Neuronal stem cell (in vitro differentiated cells): Measurements from ENCODE around the gene SH2D7.

ENCODE experiments used
- DNase-seq: peaks from one replicate; pipeline ENCODE4 v3.0.0-alpha.2; 2013; ENCODE audit warnings: low spot score
- H2AFZ ChIP-seq: one replicate; pipeline ENCODE4 v1.6.1; 2013; ENCODE audit warnings: mild to moderate bottlenecking, low read length, inconsistent platforms
- H2AK5ac ChIP-seq: 2 replicates; pipeline ENCODE4 v1.6.1; 2013; ENCODE audit warnings: low read depth, mild to moderate bottlenecking, inconsistent platforms, low read length, moderate library complexity, mixed read lengths
- H2BK120ac ChIP-seq: 2 replicates; pipeline ENCODE4 v1.6.1; 2013; ENCODE audit warnings: low read depth, mild to moderate bottlenecking, inconsistent platforms, low read length, moderate library complexity, mixed read lengths
- H2BK12ac ChIP-seq: one replicate; pipeline ENCODE4 v1.6.1; 2013; ENCODE audit warnings: low read length, inconsistent platforms
- H2BK15ac ChIP-seq: 2 replicates; pipeline ENCODE4 v1.6.1; 2013; ENCODE audit warnings: mild to moderate bottlenecking, low read length, inconsistent platforms, mixed read lengths
- H2BK5ac ChIP-seq: one replicate; pipeline ENCODE4 v1.6.1; 2013; ENCODE audit warnings: inconsistent platforms, mild to moderate bottlenecking, low read length, moderate library complexity
- H3K14ac ChIP-seq: one replicate; pipeline ENCODE4 v1.6.1; 2013; ENCODE audit warnings: low read length, inconsistent platforms
- H3K18ac ChIP-seq: 2 replicates; pipeline ENCODE4 v1.6.1; 2013; ENCODE audit warnings: low read length, inconsistent platforms
- H3K23ac ChIP-seq: 2 replicates; pipeline ENCODE4 v1.6.1; 2013; ENCODE audit warnings: low read depth, mild to moderate bottlenecking, mixed read lengths, low read length, inconsistent platforms; ENCODE audit not compliant: poor library complexity
- H3K27ac ChIP-seq: replicated peaks from 3 replicates; pipeline ENCODE4 v1.5.1; 2013; ENCODE audit warnings: low read length, inconsistent platforms
- H3K27me3 ChIP-seq, 3 experiments: 2 replicates each; pipeline ENCODE4 v1.6.1; 2013; ENCODE audit warnings: low read length in 3 of 3, mild to moderate bottlenecking in 2 of 3, inconsistent platforms in 1 of 3, low read depth in 1 of 3, mixed read lengths in 1 of 3, moderate library complexity in 1 of 3; ENCODE audit not compliant: control insufficient read depth in 3 of 3, insufficient read depth in 3 of 3
- H3K36me3 ChIP-seq, 2 donors: replicated peaks in 1 of 2; 2 replicates each; pipeline ENCODE4 v1.6.1; 2013; ENCODE audit warnings: low read length in 2 of 2; ENCODE audit not compliant: control insufficient read depth in 2 of 2, insufficient read depth in 2 of 2
- H3K4ac ChIP-seq: 2 replicates; pipeline ENCODE4 v1.6.1; 2013; ENCODE audit warnings: inconsistent platforms, mild to moderate bottlenecking, low read length, moderate library complexity
- H3K4me1 ChIP-seq, 2 donors: 1 replicate in 1 of 2; 2 replicates in 1 of 2; pipeline ENCODE4 v1.6.1; 2013; ENCODE audit warnings: low read length in 2 of 2, low read depth in 1 of 2; ENCODE audit not compliant: control insufficient read depth in 2 of 2, insufficient read depth in 1 of 2
- H3K4me2 ChIP-seq: one replicate; pipeline ENCODE4 v1.6.1; 2013; ENCODE audit warnings: mild to moderate bottlenecking, low read length, inconsistent platforms; ENCODE audit not compliant: insufficient read depth, poor library complexity, severe bottlenecking
- H3K4me3 ChIP-seq, 2 donors: 2 replicates each; pipeline ENCODE4 v1.5.1; 2013; ENCODE audit warnings: low read length in 2 of 2, mild to moderate bottlenecking in 2 of 2, inconsistent platforms in 1 of 2, moderate library complexity in 1 of 2
- H3K79me1 ChIP-seq: one replicate; pipeline ENCODE4 v1.6.1; 2013; ENCODE audit warnings: low read depth, mild to moderate bottlenecking, inconsistent platforms, low read length, moderate library complexity
- H3K9ac ChIP-seq: one replicate; pipeline ENCODE4 v1.6.1; 2013; ENCODE audit warnings: mild to moderate bottlenecking, low read depth, low read length, inconsistent platforms; ENCODE audit not compliant: poor library complexity
- H3K9me3 ChIP-seq, 2 donors: replicated peaks in 1 of 2; 2 replicates each; pipeline versions ENCODE3 to v1.6.1; 2013; ENCODE audit warnings: low read length in 2 of 2, mild to moderate bottlenecking in 2 of 2, inconsistent platforms in 1 of 2, low read depth in 1 of 2, mixed read lengths in 1 of 2, moderate library complexity in 1 of 2; ENCODE audit not compliant: control insufficient read depth in 2 of 2, insufficient read depth in 1 of 2
- H4K8ac ChIP-seq: one replicate; pipeline ENCODE4 v1.6.1; 2013; ENCODE audit warnings: low read depth, mild to moderate bottlenecking, inconsistent platforms, low read length, moderate library complexity
- H4K91ac ChIP-seq: one replicate; pipeline ENCODE4 v1.6.1; 2013; ENCODE audit warnings: low read length, low read depth, mild to moderate bottlenecking, inconsistent platforms; ENCODE audit not compliant: poor library complexity
- WGBS, 2 donors: extraction: QIAGEN DNeasy Blood & Tissue Kit; methylation state at CpG; one replicate each; pipeline ENCODE4 v1.1.7; 2013; ENCODE audit warnings: missing lambda C conversion rate in 2 of 2, mixed read lengths in 1 of 2; ENCODE audit not compliant: insufficient read length in 2 of 2, insufficient replicate concordance in 1 of 2; ENCODE audit errors: extremely low coverage in 2 of 2; 5-methylcytosine and 5-hydroxymethylcytosine counted together

The SH2D7 gene

DNA sequence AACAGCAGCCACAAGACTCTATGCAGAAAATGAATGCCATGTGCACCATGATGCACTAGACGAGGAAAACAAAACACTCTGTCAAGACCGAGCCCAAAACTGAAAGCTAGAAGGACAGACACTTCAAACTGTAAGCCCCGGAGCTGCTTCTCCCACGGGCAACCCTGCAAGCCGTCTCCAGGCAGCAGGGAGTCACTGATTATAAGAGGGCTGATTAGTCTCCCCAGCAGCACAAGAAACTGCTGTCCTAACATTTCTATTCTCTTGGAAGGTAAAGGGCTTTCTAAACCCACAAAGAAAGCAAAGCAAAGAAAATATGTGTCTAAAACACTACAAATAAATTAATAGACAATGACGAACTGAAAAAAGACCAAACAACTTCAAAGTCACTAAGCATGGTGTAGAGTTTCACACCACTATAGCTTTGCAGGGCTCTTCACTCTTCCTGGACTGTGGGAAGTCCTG is 30.4 kb upstream of the SH2D7 start:
- Histone ChIP-seq H2BK120ac (no peak overlapping the region), H2AK5ac (no peak overlapping the region), H2AFZ (peak overlapping the region; percentile 67), H4K8ac (no peak overlapping the region), H3K23ac (no peak overlapping the region), H3K4me2 (no peak overlapping the region), H3K27me3 (no peaks in the 10 kb centered on the region), H3K36me3 (no peaks in the 10 kb centered on the region), H3K4ac (no peak overlapping the region), H3K18ac (no peak overlapping the region), H3K27ac (no peak overlapping the region), H3K4me1 (peaks cover 2 to 12% of the 10 kb centered on the region in 2 donors), H4K91ac (no peak overlapping the region), H3K4me3 (no peak overlapping the region), H2BK15ac (no peak overlapping the region), H3K9me3 (no peaks in the 10 kb centered on the region), H3K79me1 (no peaks in the 10 kb centered on the region), H3K14ac (no peak overlapping the region), H2BK5ac (no peak overlapping the region), H2BK12ac (no peak overlapping the region), H3K9ac (no peak overlapping the region)
- no peak for DNase-seq
- WGBS, 2 donors, result no CpG with 5 or more reads among the region's 6 CpGs

DNA sequence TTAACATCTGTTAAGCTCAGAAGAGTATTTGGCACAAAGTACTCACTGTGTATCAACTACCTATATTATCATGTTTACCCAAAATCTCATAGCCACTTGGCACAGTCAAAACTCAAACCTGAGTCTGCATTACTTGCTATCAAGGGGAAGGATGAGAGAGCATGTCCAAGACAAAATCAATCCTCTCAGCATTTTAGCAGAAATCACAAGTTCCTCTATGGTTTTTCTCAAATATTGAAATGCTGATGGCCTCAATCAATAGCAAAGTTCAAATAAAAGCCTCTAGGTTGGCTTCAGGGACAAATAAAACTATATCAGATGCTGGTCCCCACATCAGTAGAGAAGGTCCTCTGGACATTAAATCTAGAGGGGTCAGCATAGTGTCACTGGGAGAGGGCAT is 29.1 kb upstream of the SH2D7 start:
- H3K4ac ChIP-seq, result no peak overlapping the region
- no peak overlapping the region for H3K18ac ChIP-seq
- no peak overlapping the region for H4K91ac ChIP-seq
- no peaks in the 10 kb centered on the region for H3K79me1 ChIP-seq
- H3K4me3 ChIP-seq, result no peak overlapping the region
- no peak overlapping the region for H4K8ac ChIP-seq
- no peak overlapping the region for H3K4me2 ChIP-seq
- H3K4me1 ChIP-seq, result peaks cover 2 to 13% of the 10 kb centered on the region in 2 donors
- H3K27me3 ChIP-seq, result no peaks in the 10 kb centered on the region
- no peak overlapping the region for H3K14ac ChIP-seq
- no peaks in the 10 kb centered on the region for H3K36me3 ChIP-seq
- no peak overlapping the region for H2BK5ac ChIP-seq
- no peak overlapping the region for H3K27ac ChIP-seq
- H2AK5ac ChIP-seq, result no peak overlapping the region
- H2BK12ac ChIP-seq, result no peak overlapping the region
- no peak overlapping the region for H2BK15ac ChIP-seq
- no peaks in the 10 kb centered on the region for H3K9me3 ChIP-seq
- DNase-seq, result no peak
- no peak overlapping the region for H3K23ac ChIP-seq
- H3K9ac ChIP-seq, result no peak overlapping the region
- H2AFZ ChIP-seq, result no peak overlapping the region
- H2BK120ac ChIP-seq, result no peak overlapping the region

DNA sequence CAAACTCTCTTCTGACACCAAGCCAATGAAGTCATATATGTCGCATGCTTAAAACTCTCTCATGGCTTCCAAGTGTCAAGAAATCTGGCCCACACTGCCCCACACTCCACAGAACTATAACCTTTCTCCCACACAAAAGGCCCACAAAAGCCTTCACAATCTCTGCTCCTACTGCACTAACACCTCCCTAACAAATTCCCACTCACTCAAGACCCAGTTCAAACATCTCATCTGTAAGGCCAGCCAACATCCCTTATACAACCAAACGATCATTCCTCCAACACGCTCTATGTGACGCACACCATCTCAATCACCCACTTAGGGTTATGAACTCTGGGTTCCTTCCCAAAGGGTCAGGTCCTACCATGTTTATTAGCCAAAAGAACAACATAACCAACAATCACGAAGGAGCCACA is 28.4 kb upstream of the SH2D7 start:
- no CpG with 5 or more reads among the region's 5 CpGs for WGBS, 2 donors
- no peak overlapping the region for H4K8ac ChIP-seq
- H2BK15ac ChIP-seq, result no peak overlapping the region
- H3K23ac ChIP-seq, result no peak overlapping the region
- no peaks in the 10 kb centered on the region for H3K36me3 ChIP-seq
- H3K9ac ChIP-seq, result no peak overlapping the region
- H3K4ac ChIP-seq, result no peak overlapping the region
- no peak overlapping the region for H2BK5ac ChIP-seq
- H4K91ac ChIP-seq, result no peak overlapping the region
- H3K18ac ChIP-seq, result no peak overlapping the region
- no peak overlapping the region for H2BK12ac ChIP-seq
- H2AK5ac ChIP-seq, result no peak overlapping the region
- no peak overlapping the region for H2BK120ac ChIP-seq
- no peaks in the 10 kb centered on the region for H3K79me1 ChIP-seq
- H3K14ac ChIP-seq, result no peak overlapping the region
- DNase-seq, result no peak
- H3K9me3 ChIP-seq, result no peaks in the 10 kb centered on the region
- H2AFZ ChIP-seq, result no peak overlapping the region
- peaks cover 5 to 20% of the 10 kb centered on the region in 2 donors for H3K4me1 ChIP-seq
- H3K4me2 ChIP-seq, result no peak overlapping the region
- H3K27ac ChIP-seq, result no peak overlapping the region
- no peak overlapping the region for H3K4me3 ChIP-seq
- no peaks in the 10 kb centered on the region for H3K27me3 ChIP-seq

DNA sequence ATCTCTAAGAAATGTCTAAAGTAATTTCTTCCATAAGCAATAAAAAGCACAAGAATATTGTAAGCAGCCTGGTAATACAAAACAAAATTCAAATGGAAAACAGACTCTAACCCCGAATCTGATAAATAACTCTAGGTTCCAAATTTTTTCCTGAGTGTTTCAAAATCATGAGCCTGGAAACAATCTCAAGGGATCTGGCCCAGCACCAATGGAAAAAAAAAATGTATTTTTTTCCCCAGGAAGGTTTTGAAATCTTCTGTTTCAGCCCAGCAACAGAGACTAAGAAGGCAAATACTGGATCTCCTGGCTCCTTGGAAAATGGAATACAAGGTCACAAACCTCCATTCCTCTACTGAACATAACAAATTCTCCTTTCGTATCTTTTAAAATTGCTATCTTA is 27.8 kb upstream of the SH2D7 start:
- no peak overlapping the region for H3K4me2 ChIP-seq
- no peak overlapping the region for H3K4ac ChIP-seq
- no peak overlapping the region for H3K9ac ChIP-seq
- H3K23ac ChIP-seq, result no peak overlapping the region
- H4K8ac ChIP-seq, result no peak overlapping the region
- no peak overlapping the region for H2AK5ac ChIP-seq
- no peak overlapping the region for H2BK12ac ChIP-seq
- H3K27ac ChIP-seq, result no peak overlapping the region
- no peak for DNase-seq
- no peaks in the 10 kb centered on the region for H3K9me3 ChIP-seq
- H2AFZ ChIP-seq, result no peak overlapping the region
- H3K36me3 ChIP-seq, result no peaks in the 10 kb centered on the region
- H3K4me3 ChIP-seq, result no peak overlapping the region
- no peak overlapping the region for H3K18ac ChIP-seq
- peaks cover 5 to 20% of the 10 kb centered on the region in 2 donors for H3K4me1 ChIP-seq
- H2BK15ac ChIP-seq, result no peak overlapping the region
- no peak overlapping the region for H2BK120ac ChIP-seq
- WGBS, 2 donors, result 100% methylated on average over 1 of the region's 2 CpGs
- H3K14ac ChIP-seq, result no peak overlapping the region
- H4K91ac ChIP-seq, result no peak overlapping the region
- no peak overlapping the region for H2BK5ac ChIP-seq
- no peaks in the 10 kb centered on the region for H3K27me3 ChIP-seq
- H3K79me1 ChIP-seq, result no peaks in the 10 kb centered on the region
